ENCODE data around the gene SNX33.
"Not testable (repeated sequence)": the region's sequence is repeated elsewhere in the genome, so short reads cannot be mapped to it uniquely, and the experiment has no call there.

The SNX33 gene

DNA sequence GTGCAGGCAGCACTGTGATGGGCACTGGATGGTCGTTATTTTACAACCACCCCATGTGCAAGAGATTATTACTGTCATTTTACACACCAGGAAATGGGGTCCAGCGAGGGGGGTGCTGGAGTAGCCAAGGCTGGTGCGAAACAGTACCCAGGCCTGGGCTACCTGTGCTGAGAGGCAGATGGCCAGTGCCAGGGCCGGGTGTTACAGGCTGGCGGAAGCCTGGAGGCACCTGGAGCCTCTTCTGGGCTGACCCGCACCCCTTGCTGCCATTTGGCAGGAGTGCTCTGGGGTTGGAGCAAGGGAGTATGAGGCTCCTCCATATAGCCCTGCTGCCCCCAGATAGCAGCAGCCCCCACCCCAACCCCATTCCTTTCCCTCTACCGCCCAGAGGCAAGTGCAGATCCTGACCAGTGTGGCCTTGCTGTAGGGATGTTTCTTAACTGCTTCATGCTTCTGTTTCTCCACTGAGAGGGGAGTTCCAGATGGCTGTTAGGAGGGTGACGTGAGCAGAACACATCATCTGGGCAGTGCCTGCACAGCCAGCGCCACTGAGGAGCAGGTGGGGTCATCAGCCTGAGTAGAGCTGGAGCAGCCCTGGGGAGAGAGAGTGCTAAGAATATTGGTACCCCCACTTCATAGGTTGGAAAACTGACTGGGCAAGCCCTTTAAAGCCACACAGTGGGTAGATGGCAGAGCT, 15.3 kb downstream of the SNX33 start:
- no peak for DNase-seq

DNA sequence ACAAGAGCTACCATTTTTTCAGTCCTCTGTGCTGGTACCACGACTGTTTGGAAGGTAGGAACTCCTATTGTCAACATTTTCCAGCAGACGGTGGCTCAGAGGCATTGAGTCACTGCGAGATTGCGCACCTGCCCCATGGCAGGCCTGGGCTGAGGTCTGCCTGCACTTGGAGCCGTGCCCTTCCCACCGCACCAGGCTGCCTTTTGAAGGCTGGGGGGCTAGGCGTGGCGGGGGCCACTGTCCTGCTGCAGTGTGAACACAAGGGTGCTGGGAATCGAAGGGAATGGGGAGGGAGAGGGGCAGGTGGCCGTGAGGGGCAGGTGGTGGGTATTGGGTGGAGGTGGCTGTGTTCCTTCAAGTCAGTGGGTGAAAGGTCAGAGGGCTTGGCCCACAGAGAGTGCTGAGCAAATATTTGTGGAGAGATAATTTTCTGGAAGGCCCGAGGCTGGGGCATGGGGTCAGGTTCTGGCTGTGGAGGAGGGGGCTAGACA, 16.3 kb downstream of the SNX33 start:
- DNase-seq = no peak

- DNase-seq = no peak
Measured at GRCh38 chr15:75666823-75667501, 19.2 kb downstream of the SNX33 start.

DNA sequence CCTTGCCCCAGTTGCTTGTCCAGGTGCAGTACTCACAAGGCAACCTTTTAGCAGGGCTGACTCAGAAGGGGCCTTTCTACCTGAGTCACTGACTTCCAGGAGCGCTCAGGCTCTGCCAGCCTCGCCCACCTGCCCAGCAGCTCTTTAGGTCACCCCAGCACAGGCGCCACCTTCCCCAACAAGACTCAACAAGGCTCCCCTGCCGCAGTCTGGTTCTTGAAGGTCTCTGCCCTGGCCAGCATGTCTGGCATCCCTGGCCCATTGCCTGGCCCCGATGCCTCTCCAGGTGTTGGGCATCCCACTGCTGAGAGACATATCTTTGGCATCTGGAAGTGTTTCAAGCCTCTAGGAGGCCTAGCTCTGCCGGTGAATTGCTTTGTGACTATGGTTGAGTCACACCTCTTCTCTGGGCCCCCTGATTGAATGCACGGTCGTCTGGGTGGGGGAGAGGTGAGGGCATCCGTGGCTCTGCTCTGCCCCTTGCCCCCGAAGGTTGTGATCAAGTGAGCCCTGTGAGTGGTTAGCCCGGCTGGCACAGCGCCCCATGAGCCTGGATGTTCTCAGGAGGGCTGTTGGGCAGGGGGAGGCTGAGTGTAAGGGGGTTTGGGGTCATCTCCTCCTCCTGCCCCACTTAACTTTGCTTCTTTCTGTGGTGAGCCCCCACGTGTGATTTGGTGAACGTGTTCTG, 21.6 kb downstream of the SNX33 start:
- DNase-seq = no peak

- DNase-seq = no peak
Measured at GRCh38 chr15:75669879-75670212, 22.1 kb downstream of the SNX33 start.

GRCh38 chr15:75671730-75672602, 24.3 kb downstream of the SNX33 start:
- no peak for DNase-seq

DNA sequence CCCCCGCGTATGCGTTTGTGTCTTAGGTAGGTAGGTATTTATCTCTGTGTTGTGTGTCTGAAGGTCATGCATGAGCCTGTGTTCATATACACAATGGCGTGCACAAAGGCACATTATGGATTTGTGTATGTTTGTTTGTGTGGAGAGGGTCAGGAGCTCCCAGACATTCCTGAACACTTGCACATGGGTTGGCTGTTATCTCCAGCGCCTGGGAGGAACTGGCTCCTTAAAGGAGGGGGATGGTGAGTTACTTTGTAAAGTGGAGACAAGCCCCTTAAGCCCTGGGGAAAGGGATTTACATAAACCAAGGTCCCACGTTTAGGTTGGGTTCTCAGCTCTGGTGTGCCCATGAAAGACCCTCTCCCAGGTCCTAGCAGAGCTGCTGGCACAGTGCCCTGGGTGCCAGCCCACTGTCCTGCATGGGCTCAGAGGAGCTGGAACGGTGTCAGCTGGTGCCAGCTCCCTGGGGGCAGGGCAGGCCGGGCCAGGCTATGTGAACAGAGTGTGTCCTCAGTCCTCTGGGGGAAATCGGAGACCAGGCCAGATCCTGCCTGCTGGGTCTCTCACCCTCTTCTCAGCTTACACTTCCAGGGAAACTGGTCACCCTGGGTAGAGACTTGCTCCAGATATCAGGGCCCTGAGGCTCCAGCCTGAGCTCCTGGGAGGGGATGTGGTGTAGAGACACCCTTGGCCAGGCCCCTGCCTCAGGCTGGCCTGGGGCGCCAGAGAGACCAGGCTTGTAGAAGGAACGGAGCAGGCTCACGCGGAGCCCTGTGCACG, 25.1 kb downstream of the SNX33 start:
- no peak for DNase-seq

- no peak for DNase-seq
Measured at GRCh38 chr15:75673426-75674235, 25.9 kb downstream of the SNX33 start.

DNA sequence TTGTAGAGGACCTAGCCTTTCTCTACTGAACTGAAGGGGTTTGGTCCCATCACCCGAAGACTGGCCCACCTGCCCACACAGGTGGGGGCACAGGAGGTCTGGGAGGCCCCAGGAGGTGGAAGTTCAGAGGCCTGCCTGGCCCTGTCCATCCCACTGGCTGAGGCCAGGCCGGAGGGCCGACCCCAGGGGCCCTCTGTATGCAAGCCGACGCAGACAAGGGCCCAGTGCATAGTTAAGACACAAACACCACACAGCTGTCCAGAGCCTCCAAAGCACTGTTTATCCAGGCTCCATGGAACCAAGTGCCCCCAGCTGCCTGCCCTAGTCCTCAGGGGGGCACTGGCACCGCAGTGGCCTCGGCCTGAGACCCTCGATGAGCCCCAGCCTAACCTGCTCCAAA, 26.7 kb downstream of the SNX33 start:
- no peak for DNase-seq

GRCh38 chr15:75675579-75676404, 28.1 kb downstream of the SNX33 start:
- DNase-seq = no peak

- DNase-seq = no peak
Measured at GRCh38 chr15:75676688-75677464, 29.2 kb downstream of the SNX33 start.

GRCh38 chr15:75677465-75678323, 30.0 kb downstream of the SNX33 start:
- DNase-seq = no peak

DNA sequence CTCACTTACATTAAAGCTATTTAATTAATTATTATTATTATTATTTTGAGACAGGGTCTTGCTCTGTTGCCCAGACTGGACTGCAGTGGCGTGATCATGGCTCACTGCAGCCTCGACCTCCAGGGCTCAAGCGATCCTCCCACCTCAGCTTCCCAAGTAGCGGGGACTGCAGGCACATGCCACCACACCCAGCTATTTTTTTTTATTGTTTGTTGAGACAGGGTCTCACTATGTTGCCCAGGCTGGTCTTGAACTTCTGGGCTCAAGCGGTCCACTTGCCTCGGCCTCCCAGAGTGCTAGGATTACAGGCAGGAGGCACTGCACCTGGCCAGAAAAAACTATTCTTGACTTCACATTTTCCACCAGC, 30.6 kb downstream of the SNX33 start:
- not testable (repeated sequence) for DNase-seq

GRCh38 chr15:75680007-75680789, 32.5 kb downstream of the SNX33 start:
- no peak for DNase-seq

GRCh38 chr15:75682181-75683135, 34.7 kb downstream of the SNX33 start:
- DNase-seq = no peak

GRCh38 chr15:75683646-75684312, 36.1 kb downstream of the SNX33 start:
- DNase-seq = not testable (repeated sequence)

Data from NCI-H510A (cell line).